Activated CD4-positive, alpha-beta memory T cell treated with anti-CD3 and anti-CD28 coated beads, Interleukin-2, amount 10 ng/mL, durations not matched to agents 7 days and 5 days (primary cell): ENCODE measurements around the gene NEK6. TPM values are rescaled to one million over a fixed set of nuclear protein-coding genes. Genes with fewer than 3 reads are reported as not detected.

ENCODE experiments used
- CTCF ChIA-PET: fragments of 350-600 bp; sonication (Branson Sonifier 250); formaldehyde crosslinking; loops from one replicate; lab custom pipeline; 2021; ENCODE audit warnings: antibody characterized with exemption, inconsistent platforms; lab: Charles Lee
- POLR2A ChIA-PET: fragments of 350-600 bp; sonication (Branson Sonifier 250); formaldehyde crosslinking; loops from one replicate; lab custom pipeline; 2021; ENCODE audit warnings: antibody characterized with exemption; lab: Charles Lee
- DNase-seq: peaks from one replicate; pipeline ENCODE4 v3.0.0-alpha.2; 2020
- H3K27ac Mint-ChIP-seq: one replicate; pipeline ENCODE4 v1.8.0; 2021; ENCODE audit warnings: mild to moderate bottlenecking, mixed read lengths
- H3K27me3 Mint-ChIP-seq: one replicate; pipeline ENCODE4 v1.8.0; 2021; ENCODE audit warnings: mixed read lengths
- H3K36me3 Mint-ChIP-seq: one replicate; pipeline ENCODE4 v1.8.0; 2021; ENCODE audit warnings: low read depth, mixed read lengths
- H3K4me1 Mint-ChIP-seq: one replicate; pipeline ENCODE4 v1.8.0; 2021; ENCODE audit warnings: mixed read lengths
- H3K4me3 Mint-ChIP-seq: one replicate; pipeline ENCODE4 v1.8.0; 2021; ENCODE audit warnings: mild to moderate bottlenecking, mixed read lengths
- H3K9me3 Mint-ChIP-seq: one replicate; pipeline ENCODE4 v1.8.0; 2021; ENCODE audit warnings: mixed read lengths
- total RNA-seq, 2 experiments: library from RNA; stranded (reverse); gene quantifications; one replicate each; pipeline ENCODE4 v1.2.3, GENCODE V29; 2021

NEK6 gene
- total RNA-seq, 2 experiments from 2014 or later: 16.9 to 18.9 TPM

DNA sequence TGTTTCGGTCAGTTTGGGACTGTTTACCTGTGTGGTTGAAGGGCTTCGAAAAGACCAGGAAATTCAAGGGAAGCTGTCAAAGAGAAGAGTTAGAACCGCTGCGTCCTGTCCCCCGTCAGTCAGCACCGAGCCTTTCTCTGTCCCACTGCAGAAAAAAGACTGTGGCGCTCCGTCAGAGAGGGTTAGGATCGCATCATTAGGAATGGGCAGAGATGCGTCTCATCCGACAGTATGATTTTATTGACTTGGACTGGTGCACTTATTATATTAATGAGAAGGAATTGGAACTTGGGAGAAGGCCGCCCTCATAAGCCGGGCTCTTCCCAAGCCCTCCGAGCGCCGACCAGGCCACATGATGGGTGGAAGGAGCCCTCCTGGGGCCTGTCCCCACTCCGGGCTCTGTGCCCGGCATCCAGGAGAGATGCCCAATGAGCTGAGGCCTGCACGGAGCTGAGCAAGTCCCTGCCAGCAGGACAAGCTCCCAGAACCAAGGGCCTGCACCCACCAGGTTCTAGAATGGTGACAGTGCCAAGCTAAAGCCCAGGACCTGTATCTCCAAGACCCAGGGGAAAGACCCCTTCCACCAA lies 71.5 kb downstream of the NEK6 start:
- no peak overlapping the region for H3K4me3 Mint-ChIP-seq
- no peaks in the 10 kb centered on the region for H3K4me1 Mint-ChIP-seq
- no peak for DNase-seq
- no peaks in the 10 kb centered on the region for H3K9me3 Mint-ChIP-seq
- no peak overlapping the region for H3K27ac Mint-ChIP-seq
- ChIA-PET CTCF (no interaction called here), POLR2A (no interaction called here)
- no peaks in the 10 kb centered on the region for H3K27me3 Mint-ChIP-seq
- H3K36me3 Mint-ChIP-seq: no peaks in the 10 kb centered on the region

DNA sequence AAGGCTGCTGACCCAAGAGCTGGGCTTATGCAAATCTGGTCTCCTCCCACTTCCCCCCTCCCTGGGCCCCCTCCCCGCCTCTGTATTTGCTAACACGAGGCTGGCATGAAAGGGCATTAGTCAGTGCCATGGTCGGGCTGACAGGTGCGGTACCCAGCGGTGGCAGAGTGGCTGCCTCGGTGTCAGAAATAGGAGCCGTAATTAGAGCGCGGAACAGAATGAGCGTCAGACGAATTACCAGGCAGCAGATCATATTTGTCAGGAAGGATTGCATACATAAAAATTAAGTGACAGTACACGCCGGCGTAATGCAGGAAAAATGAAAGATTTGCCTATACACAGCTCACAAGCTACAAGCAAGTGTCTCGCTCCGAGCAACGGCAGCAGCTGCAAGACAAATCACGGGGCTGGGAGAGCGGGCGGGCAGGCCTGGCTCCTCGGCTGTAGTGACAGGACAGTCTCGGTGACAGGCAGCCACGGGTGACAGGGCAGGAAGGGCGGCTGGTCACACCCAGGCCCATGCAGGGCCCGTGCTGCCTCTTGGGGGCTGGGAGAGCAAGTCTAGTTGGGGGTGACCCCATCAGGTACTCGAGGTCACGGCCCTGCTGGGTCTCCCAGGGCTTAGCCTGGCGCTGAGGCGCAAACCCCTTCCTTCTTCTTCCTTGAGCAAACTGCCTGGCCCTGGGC lies 72.4 kb downstream of the NEK6 start:
- Mint-ChIP-seq H3K4me3 (no peak overlapping the region), H3K27me3 (no peaks in the 10 kb centered on the region), H3K36me3 (no peaks in the 10 kb centered on the region), H3K9me3 (no peaks in the 10 kb centered on the region), H3K4me1 (no peaks in the 10 kb centered on the region), H3K27ac (no peak overlapping the region)
- POLR2A ChIA-PET: no interaction called here
- no peak for DNase-seq
- CTCF ChIA-PET: no interaction called here

DNA sequence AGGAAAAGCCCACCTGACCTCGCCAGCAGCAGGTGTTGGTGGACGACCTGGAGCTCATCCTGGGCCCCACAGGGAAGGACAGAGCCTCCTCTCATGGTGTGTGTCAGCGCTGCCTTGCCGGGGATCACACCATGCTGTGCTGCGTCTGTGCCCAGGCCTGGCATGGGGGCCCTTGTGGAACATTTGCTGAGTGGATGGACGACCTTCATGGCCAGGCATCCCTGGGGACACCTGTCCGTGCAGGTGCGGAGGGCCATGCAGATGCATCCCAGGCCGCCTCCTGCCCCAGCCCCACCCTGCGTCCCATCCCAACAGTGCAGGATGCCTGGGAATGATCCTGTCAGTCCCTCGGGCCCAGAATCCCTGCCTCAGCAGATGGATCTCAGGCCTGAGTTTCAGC lies 73.8 kb downstream of the NEK6 start:
- ChIA-PET CTCF (no interaction called here), POLR2A (no interaction called here)
- H3K4me1 Mint-ChIP-seq: no peaks in the 10 kb centered on the region
- no peaks in the 10 kb centered on the region for H3K27me3 Mint-ChIP-seq
- DNase-seq: no peak
- no peak overlapping the region for H3K4me3 Mint-ChIP-seq
- H3K36me3 Mint-ChIP-seq: no peaks in the 10 kb centered on the region
- H3K27ac Mint-ChIP-seq: no peak overlapping the region
- no peaks in the 10 kb centered on the region for H3K9me3 Mint-ChIP-seq

DNA sequence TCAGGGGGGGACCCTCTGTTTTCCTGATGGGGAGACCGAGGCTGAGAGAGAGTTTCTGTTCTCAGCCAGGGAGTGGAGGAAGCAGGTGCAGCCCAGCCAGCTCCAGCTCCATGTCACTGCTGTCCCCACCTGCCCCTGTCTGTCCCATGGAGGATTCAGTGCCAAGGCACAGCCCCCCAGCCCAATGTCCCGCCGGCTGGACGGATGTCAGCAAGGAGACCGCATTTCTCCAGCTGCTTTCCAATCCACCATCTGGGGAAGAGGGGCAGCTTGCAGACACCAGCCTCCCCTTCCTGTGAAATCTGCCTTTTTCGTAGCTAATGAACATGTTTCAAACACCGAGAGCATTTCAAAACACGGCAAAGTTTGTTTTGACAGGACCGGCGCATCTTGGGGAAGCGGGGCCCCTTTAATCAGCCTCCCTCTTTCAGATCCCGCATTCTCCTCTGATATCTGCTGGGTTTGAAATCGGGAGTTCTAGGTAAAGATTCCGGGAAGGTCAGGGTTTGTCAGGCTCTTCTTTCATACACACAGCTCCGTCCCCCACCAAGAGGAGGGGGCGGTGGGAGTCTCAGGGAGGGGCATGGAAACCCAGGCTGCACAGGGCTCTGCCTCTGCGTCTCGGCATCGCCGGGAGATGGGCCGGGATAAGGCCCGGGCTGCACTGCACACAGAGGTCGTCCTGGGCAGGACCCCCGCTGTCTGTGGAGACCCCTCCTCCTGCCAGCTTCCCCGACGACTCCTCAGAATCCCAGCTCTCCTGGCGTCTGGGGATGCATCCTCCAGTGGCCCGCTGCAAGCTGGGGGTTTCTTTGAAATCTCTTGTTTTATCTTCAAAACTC lies 74.8 kb downstream of the NEK6 start:
- Mint-ChIP-seq H3K27me3 (no peaks in the 10 kb centered on the region), H3K4me1 (no peaks in the 10 kb centered on the region), H3K4me3 (no peak overlapping the region), H3K27ac (no peak overlapping the region), H3K36me3 (peaks cover 2% of the 10 kb centered on the region), H3K9me3 (no peaks in the 10 kb centered on the region)
- ChIA-PET POLR2A (no interaction called here), CTCF (no interaction called here)
- DNase-seq: no peak

DNA sequence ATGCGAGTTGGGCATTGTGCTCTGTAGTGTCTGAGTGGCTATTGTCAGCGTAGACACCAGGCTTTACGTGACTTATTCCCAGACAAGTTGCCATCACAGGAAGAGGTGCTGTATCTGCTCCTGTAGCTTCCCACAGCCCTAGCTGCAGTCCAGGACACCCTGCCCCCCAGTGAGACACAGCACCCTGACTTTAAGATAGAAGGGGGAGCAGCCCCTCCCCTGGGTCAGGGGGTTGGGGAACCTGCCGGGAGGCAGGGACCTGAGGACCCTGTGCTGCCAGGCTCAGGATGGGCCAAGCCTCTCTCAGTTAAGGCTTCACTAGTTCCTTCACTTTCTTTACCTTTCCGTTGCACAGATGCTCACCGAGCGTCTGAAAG lies 75.4 kb downstream of the NEK6 start:
- Mint-ChIP-seq H3K9me3 (no peaks in the 10 kb centered on the region), H3K4me3 (no peak overlapping the region), H3K27ac (no peak overlapping the region), H3K36me3 (peaks cover 5% of the 10 kb centered on the region), H3K4me1 (no peaks in the 10 kb centered on the region), H3K27me3 (no peaks in the 10 kb centered on the region)
- POLR2A ChIA-PET: no interaction called here
- CTCF ChIA-PET: no interaction called here
- DNase-seq: no peak

DNA sequence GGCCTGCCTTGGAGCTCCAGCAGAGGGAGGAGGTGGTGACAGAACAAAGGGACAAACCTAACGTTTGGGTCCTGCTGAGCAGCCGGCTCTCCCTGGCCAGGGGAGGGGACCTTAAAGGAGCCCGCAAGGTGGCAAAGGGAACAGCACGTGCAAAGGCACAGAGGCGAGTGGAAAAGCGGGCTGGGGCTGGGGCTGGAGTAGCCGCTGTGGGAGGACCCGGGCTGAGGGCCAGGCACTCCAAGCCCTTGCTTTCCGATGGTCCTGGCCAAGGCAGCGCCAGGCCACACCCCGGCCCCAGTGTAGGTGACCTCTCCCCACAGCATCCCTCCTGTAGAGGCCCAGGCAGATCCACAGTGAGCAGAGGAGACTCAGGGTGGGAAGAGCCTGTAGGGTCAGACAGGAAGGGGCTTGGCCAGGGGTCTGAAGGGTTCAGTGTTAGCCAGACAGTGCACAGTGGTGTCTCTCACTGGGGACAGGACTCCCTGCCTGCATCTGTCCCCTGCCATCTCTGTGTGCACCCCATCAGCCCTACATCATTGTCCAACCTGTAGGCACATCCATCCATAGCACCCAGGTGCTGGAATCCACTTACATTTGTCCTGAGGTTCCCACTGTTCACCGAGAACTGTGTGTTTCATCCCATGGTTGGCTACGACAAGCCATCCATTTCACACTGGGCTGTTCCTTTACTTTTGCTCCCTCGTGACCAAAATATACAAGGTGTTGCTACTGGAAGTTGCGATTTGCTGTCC lies 77.0 kb downstream of the NEK6 start:
- DNase-seq: no peak
- CTCF ChIA-PET: no interaction called here
- Mint-ChIP-seq H3K4me1 (no peaks in the 10 kb centered on the region), H3K36me3 (peaks cover 9% of the 10 kb centered on the region), H3K27ac (no peak overlapping the region), H3K27me3 (no peaks in the 10 kb centered on the region), H3K9me3 (no peaks in the 10 kb centered on the region), H3K4me3 (no peak overlapping the region)
- POLR2A ChIA-PET: no interaction called here

DNA sequence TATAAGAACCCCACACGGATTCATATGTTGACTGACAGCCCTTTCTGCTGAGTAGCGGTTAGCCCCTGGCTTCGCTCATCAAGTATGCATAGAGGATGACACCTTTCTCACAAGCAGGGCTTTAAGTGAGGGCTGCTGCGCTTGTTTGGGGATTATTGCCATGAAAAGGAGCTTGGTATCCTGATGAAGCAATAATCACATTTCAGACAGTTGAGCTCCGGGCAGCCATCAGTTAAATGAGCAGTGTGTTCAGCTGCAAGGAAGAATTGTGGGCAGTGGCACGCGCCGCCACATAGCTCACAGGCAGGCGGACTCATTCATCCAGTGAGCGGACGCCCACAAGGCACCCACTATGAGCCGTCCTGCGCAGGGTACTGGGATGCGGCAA lies 77.6 kb downstream of the NEK6 start:
- H3K36me3 Mint-ChIP-seq: peaks cover 9% of the 10 kb centered on the region
- ChIA-PET POLR2A (no interaction called here), CTCF (no interaction called here)
- no peak for DNase-seq
- H3K9me3 Mint-ChIP-seq: no peaks in the 10 kb centered on the region
- no peak overlapping the region for H3K4me3 Mint-ChIP-seq
- H3K27me3 Mint-ChIP-seq: no peaks in the 10 kb centered on the region
- H3K27ac Mint-ChIP-seq: no peak overlapping the region
- H3K4me1 Mint-ChIP-seq: no peaks in the 10 kb centered on the region

DNA sequence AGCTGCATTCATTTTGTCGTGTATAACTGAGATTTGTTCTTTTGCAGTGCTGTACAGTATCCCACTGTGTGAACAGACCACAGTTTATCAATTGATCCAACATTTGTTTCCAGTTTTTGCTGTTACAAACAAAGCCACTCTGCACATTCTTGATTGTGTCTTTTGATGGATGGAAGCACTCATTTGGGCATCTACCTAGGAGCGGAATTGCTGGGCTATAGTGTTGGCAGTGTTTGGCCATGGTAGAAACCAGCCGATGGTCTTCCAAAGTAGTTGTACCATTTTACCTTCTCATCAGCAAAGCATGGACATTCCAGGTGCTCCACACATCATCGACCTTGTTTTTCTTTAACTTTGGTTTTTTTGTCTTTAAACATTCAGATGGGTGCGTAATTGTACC lies 79.8 kb downstream of the NEK6 start:
- Mint-ChIP-seq H3K27ac (no peak overlapping the region), H3K4me3 (no peak overlapping the region), H3K4me1 (no peaks in the 10 kb centered on the region), H3K27me3 (no peaks in the 10 kb centered on the region), H3K9me3 (no peaks in the 10 kb centered on the region), H3K36me3 (peaks cover 9% of the 10 kb centered on the region)
- CTCF ChIA-PET: no interaction called here
- POLR2A ChIA-PET: no interaction called here
- DNase-seq: no peak

DNA sequence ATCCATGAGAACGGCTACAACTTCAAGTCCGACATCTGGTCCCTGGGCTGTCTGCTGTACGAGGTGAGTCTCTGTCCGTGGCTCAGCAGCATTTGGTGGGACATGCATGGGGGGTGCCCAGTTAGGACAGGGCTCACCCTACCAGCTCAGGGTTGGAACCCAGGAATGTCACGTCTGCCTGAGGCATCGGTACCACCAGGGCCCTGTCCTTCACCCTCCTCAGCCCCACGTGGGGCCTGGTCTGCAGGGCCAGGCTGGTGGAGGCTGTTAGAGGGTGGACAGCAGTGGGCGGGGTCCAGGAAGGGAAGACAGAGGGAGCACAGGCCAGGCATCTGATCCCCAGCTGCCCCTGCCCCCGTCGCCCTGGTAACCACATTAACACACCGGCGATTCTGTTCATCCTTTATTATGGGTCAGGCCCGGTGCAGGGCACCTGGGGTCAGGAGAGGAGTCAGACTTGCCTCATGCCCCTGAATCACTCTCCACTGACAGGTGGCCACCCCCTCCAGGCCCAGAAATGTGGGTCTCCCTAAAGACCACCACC lies 81.9 kb downstream of the NEK6 start:
- Mint-ChIP-seq H3K9me3 (no peaks in the 10 kb centered on the region), H3K36me3 (peaks cover 9% of the 10 kb centered on the region), H3K4me3 (no peak overlapping the region), H3K27ac (no peak overlapping the region), H3K27me3 (no peaks in the 10 kb centered on the region), H3K4me1 (no peaks in the 10 kb centered on the region)
- CTCF ChIA-PET: no interaction called here
- POLR2A ChIA-PET: no interaction called here
- DNase-seq: no peak

DNA sequence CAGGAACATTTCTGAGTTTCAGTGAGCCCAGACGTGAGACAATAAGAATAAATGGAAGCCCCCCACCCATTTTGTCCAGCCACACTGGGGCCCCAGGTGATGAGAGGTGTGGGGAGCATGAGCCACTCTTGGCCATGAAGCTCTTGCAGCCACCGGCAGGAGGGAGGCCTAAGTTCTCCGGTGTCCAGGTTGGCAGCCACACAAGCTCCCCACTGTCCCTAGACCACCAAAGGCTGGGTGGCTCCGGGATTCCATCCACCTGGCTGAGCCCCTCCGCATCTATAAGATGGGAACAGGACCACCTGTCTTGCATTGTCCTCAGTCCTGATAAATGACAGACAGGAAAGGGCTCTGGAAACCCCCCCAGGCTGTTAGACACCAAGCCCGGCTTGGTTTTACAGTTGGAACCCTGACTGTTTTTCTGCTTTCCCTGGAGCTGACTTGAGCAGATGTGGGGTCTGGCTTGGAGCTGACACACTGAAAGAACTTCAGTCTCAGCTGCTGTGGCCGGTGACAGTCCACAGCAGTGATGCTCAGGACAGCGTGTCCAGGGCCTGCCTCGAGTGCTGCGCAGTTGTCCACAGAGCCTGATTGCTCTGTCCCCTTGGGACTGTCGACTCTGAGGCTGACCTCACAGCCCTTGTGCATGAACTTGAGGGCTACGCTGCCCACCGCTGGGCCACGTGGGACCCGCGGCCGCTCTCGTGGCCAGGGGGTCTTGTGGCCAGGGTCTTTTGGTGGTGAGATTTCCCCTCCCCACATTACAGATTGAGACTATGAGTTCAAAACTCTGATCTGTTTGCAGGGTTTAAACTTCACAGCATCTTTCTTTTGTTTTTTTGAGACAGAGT lies 82.7 kb downstream of the NEK6 start:
- no peaks in the 10 kb centered on the region for H3K27me3 Mint-ChIP-seq
- DNase-seq: no peak
- H3K4me1 Mint-ChIP-seq: no peaks in the 10 kb centered on the region
- no peak overlapping the region for H3K4me3 Mint-ChIP-seq
- no peak overlapping the region for H3K27ac Mint-ChIP-seq
- CTCF ChIA-PET: no interaction called here
- no peaks in the 10 kb centered on the region for H3K9me3 Mint-ChIP-seq
- H3K36me3 Mint-ChIP-seq: peaks cover 9% of the 10 kb centered on the region
- POLR2A ChIA-PET: no interaction called here

DNA sequence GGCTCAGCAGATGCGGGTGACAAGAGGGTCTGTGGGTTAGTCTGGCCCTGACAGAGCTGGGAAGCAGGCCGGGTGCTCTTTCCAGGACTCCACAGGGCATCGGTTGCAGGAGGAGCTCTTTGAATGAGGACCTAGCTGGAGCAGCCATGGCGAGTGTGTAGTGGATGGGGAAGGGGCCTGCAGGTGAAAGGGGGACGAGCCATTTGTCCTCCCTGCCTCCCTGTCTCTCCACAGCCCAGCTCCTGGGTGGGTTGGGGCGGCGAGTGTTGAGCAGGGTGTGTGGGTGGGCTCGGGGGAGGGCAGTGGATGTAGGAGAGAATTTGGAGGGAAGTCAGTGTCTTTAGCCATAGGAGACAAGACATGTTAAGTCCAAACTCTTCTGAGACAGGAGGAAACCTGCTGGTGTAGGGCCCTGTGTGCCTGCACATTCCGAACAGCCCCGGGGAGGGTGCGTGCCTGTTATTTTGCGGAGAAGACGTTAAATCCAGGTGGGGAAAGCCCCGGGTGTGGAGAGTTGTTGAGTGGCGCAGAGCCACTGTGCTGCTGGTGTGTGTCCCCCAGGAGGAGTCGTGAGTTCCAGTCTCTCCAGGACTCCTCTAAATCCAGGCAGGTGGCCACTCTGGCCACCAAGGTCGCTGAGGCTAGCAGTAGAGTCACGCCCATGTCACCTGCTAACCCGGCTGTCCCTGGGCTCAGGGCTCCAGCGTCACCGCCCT lies 83.9 kb downstream of the NEK6 start:
- no peak for DNase-seq
- no peak overlapping the region for H3K27ac Mint-ChIP-seq
- H3K36me3 Mint-ChIP-seq: peaks cover 9% of the 10 kb centered on the region
- no peaks in the 10 kb centered on the region for H3K27me3 Mint-ChIP-seq
- H3K4me3 Mint-ChIP-seq: no peak overlapping the region
- CTCF ChIA-PET: no interaction called here
- no peaks in the 10 kb centered on the region for H3K9me3 Mint-ChIP-seq
- H3K4me1 Mint-ChIP-seq: no peaks in the 10 kb centered on the region
- POLR2A ChIA-PET: no interaction called here

DNA sequence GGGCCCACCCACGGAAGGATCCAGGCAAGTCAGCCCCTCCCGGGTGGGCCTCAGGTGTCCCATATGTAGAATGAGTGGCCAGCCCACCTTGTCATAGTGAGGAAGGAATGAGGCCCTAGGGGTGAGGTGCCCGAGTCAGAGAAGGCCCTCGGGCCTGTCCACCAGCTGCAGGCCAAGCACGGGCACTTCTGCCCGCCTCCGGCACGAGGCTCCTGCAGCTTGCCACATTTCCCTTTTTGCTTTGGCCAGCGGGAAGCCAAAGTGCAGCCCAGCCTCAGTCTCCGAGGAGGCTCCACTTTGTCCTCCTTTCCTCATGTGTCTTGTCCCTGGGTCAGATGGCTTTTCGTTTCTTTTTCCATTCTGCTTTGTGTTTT lies 84.6 kb downstream of the NEK6 start:
- Mint-ChIP-seq H3K36me3 (peaks cover 8% of the 10 kb centered on the region), H3K4me3 (no peak overlapping the region), H3K9me3 (no peaks in the 10 kb centered on the region), H3K27ac (no peak overlapping the region), H3K4me1 (no peaks in the 10 kb centered on the region), H3K27me3 (no peaks in the 10 kb centered on the region)
- DNase-seq: no peak
- CTCF ChIA-PET: no interaction called here
- POLR2A ChIA-PET: no interaction called here
